NCI-H2196 (cell line): ENCODE data around the gene DSCAM.
A peak's percentile ranks its signal among the peaks of the same experiment; 100 is the strongest.

ENCODE experiments used
- DNase-seq: peaks from one replicate; lab custom pipeline; 2025; ENCODE audit not compliant: unreplicated experiment; lab: John Stamatoyannopoulos, UW

Gene DSCAM

DNA sequence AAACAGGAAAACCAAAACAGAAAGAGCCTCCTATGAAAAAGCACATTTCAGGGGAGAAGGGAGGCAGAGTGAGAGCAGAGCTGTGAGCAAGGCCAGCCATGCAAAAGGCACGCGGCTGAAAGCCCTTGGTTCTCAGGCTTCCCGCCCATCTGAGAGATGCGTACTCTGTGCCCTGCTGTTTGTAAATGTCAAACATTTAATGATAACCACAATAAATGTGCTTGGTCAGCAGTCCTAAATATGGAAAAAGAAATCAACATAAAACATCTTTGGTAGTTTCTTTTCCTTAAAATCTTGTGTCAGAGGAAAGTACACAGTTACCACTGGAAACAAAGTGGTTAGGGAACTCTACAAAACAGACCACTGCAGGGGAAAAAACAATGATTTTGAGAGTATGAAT, 283.1 kb downstream of the DSCAM start:
- DNase-seq = no peak

DNA sequence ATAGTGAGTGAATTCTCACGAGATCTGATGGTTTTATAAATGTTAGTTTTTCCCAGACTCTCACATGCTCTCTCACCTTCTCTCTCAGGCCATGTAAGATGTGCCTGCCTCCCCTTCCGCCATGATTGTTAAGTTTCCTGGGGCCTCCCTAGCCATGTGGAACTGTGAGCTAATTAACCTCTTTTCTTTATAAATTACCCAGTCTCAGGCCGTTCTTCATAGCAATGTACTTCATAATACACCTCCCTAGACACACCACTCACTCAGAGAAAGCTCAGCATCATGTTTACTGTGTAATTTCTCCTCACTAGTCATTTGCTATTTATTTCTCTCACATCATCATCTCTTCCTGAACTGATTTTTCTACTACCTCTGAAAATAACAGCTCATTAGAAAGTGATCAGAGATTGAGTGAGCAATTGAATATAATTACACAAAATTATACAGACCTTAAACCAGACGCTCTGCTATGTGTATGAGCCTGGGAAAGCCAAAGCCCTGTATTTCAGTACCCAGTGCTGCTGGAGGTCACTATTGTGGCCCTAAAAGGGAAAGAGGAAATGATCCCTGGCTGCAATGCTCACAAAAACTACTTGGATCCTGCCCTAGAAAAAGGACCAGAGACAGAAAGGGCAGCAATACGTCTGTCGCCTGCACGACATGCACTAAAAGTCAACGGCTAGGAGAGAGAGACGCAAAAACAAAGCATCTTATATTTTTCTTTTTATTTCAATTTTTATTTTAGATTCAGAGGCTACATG, 284.5 kb downstream of the DSCAM start:
- no peak for DNase-seq

DNA sequence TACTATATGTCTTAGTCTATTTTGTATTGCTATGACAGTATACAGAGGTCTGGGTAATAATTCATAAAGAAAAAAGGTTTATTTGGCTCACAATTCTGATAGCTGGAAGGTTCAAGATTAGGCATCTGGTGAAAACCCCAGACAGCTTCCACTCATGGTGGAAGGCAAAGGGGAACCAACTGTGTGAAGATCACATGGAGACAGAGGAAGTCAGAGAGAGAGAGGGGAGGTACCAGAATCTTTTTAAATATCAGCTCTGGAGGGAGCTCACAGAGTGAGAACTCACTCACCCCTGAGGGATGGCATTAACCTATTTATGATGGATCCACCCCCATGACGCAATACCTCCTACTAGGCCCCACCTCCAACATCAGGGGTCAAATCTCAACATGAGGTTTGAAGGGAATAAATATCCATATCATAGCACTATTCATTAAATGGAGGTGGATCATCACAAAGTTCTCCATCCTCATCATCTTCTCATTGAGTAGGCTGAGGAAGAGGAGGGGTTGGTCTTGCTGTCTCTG, 290.5 kb downstream of the DSCAM start:
- DNase-seq = no peak

DNA sequence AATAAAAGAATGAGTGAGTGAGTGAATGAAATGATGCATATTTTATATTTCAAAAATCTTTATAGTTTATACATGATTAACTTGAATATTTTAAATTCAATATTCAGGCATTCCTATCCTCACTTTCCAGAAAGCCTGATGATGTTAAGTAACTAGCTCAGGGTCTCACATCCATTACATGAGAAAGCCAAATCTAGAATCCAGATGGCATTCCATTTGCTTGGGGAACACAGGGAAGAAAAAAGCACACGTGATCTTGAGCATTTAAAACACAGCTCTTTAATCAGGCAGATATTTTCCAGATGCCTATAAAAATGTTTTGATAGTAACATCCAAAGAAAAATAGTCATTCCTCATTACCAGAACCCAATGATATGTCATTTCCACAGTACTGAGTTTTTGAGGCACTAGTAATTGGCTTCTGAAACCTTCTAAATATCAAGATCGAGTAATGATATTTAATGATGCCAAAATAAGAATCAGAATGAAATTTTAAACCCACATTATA, 291.9 kb downstream of the DSCAM start:
- DNase-seq = no peak

DNA sequence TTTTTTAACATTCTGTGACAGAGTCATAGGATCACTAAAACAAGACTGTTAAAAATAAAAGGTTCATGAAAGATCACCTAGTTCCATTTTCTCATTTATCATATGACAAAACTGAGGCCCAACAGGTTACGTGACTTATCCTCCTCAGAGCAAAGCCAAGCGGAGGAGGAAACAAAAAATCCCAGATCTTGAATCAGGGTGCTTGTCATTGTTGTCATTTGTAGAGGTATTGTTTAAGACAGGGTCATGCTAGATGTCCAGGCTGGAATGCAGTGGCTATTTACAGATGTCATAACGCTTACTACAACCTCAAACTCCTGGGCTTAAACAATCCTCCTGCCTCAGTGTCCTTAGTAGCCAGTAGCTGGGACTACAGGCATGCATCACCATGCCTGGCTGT, 293.2 kb downstream of the DSCAM start:
- DNase-seq = no peak

DNA sequence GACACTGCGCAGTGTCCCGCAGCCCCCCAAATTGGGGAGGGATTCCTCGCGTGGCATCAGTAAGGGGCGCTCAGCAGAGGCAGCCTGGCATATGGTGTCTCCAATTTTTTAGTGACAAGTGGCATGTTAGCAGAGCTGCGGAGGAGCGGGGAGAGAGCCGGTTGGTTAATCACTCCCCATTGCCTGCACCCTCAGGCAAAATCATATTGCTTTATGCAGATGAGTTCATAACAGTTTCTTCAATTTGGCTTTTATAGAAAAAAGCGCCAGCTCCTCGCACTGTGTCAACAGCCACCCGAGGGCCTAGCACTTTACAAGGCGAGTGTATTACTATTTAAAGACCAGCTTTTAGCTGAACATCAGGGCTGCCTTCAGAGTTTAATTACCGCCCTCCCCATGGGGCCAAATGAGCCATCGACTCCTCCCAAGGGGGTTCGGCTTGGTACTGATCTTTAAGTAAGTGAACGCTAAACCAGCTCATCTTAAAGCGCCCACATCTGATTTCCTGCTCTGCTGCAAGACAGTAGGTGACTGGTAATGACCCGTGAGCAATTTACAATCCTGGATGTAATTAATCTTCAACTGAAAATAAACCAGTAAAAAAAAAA, 298.9 kb downstream of the DSCAM start:
- no peak for DNase-seq

DNA sequence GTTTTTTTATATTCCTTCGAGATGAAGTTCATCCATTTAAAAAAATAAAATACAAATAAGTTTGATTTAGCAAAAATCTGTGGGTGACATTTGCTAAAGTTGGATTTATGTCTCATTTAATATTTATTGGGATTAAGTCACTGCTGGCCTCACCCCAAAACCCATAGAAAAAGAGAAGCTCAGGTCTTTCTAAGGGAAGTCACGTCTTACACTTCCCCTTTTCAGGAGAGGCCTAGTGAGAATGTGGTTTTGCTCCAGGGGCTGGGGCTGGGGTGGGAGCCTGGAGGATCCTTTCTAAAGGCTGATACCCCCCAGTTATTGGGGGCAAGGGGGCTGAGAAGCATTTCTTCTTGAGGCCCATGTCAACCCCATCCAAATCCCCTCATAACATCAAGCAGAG, 300.3 kb downstream of the DSCAM start:
- no peak for DNase-seq

DNA sequence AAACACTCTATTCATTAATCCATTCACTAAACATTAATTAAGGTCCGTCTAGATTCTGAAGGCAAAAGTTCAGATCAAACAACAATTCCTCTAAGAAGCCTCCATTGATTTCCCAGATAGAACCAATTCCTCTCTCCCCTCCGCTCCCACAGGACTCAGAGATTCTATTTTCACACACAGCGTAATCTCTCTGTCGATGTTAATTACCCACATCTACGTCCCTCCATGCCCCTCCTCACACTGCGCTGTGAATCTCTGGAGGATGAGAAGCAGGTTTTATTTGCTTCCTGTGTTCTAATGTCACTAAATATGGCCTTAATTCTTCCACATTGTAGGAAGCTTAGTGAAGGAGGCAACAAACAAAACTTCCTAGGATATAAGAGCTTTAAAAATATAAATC, 306.7 kb downstream of the DSCAM start:
- DNase-seq = no peak

DNA sequence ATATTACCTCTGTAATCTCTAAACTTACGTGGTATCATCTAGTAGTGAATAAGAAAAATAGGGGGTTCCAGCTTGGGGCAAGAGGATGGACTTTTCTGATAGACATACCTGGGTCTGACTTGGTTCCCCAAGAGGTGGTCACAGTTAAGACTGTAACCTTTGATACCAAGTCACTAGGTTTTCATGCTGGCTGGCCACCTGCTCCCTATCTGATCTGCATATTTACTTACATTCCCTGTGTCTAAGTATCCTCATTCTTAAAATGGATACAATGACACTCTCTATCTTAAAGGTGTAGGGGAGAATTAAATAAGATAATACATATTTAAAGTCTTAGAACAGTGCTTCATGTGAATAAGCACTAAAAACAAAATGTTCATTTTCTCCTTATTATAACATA, 312.1 kb downstream of the DSCAM start:
- no peak for DNase-seq

DNA sequence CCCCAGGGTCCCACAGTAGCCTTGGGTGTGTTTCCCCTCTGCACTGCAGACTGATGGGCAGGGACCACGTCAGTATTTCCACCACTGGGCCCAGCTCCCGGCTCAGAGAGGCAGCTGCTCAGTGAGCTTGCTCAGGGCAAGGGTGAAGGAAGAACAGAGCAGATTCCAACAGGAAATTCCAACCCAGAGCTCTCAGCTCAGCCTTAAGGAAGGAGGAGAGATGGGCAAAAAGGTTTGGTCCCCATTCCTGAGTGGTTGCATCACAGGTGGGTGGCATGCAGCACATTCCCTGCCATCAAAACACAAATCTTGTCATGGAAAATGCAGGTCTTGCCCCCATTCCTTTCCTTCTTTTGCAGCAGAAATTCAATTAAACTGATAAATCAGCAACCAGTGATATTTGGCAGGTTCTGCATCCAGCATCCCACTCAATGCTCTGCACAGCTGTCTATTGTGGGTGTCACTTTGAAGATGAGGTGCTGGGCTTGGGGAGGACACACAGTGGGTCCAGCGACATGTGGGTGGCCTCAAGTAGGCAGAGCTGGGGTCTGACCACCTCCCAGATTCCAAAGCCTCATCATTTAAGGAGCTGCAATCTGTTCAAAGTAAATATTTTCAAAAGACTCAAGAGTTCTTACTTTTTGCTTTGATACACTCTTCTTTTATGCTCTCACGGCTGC, 315.4 kb downstream of the DSCAM start:
- DNase-seq = no peak

DNA sequence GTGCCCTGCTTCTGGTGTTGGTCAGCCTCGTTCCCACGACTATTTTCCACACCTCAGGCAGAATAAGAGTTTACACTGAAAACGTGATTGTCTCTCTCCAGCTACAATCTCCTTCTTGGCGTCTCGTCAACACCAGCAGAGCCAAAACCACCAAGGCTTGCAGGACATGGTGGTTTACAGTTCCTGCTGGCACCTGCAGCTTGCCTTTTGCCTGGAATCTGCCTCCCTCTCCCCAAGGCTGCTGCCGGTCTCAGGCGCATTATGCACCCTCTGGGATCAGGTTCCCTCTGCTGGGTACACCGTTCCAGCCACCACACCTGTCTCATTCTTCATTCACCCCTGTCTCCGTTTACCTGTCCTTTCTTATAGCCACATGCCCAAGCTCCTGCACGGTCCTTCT, 315.9 kb downstream of the DSCAM start:
- DNase-seq = no peak

DNA sequence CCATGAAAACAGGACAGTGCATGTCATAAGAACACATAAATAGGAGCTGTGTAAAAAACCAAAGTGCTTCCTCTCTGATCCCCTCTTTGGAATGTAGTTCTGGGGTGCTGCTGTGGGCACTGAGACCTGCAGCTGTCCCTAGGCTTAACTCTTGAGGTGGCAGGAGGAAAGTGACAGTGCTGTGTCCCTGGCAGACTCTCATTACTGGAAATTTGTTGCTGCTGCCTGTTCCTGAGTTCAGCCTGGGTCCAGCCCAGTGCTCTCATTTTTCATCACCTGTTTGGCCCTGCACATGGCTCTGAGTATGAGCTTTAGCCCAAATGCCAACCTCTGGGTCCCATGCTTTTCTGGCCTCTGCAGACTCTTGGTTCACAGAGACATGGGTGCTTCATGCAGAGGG, 329.3 kb downstream of the DSCAM start:
- no peak for DNase-seq

DNA sequence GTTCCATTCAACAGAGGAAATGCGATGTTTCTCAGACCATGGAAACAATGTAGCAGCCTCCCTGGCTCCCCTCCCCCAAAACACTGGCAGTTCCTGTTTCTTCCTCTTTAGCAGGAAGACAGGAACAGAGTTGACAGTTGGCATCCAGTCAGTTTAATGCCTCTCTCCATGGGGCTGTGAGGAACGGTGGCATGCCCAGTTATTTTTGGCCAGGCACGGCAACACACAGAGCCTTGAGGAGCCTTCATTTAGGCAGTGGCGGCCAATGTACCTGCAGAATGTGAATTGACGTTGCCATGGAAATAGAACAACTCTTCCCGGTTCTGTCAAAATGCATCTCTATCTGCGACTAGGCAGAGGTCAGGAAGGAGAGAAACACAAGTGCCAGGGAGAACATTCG, 330.6 kb downstream of the DSCAM start:
- no peak for DNase-seq

DNA sequence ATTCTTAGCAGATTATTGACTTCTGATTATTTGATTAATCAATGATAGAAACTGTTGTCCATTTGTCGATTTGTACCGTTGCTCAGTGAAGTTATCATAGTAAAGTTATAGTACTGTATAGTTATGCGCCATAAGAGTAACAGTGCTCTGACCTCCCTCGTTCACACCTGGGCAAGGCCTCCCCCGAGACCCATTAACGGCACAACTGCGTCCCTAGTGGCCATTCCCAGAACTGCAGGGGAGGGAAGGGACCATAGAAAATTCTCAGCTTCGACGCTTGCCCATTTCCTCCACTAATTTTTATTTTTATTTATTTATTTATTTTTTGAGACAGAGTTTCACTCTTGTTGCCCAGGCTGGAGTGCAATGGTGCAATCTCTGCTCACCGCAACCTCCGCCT, 334.4 kb downstream of the DSCAM start:
- peak; percentile 19 for DNase-seq

DNA sequence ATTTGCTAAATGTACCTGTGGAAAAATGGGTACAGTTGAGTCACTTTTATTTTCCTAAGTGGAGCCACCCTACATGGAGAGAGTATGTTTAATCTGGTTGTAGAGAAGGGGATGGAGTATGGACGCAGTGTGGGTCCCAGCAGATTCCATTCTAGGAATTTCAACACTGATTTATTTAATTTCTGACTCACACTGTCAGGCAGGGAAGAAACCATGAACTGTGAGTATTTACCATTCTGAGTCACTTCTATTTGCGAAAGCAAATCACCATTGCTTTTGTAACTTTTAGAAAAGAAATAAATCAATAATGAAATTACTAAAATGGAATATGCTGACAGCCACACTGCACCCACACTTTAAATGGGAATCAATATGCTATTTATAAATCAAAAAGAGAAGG, 339.0 kb downstream of the DSCAM start:
- DNase-seq = no peak

DNA sequence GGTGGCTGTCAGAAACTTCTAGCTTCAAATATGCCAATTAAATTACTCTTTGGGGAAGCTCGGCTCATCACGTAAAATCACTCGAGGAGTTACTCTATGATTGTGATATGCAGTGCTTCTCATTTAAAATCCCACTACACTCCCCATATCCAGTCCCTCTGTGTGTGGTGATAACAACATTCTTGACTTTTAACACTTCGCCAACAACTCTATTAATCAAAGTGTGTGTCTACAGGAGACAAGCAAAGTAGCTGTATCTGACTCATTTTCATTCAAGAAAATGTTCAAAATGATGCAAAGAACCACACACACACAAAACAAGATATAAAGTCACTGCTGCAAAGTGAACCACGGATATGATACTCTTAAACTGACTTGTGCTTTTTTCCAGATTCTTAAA, 341.3 kb downstream of the DSCAM start:
- no peak for DNase-seq

DNA sequence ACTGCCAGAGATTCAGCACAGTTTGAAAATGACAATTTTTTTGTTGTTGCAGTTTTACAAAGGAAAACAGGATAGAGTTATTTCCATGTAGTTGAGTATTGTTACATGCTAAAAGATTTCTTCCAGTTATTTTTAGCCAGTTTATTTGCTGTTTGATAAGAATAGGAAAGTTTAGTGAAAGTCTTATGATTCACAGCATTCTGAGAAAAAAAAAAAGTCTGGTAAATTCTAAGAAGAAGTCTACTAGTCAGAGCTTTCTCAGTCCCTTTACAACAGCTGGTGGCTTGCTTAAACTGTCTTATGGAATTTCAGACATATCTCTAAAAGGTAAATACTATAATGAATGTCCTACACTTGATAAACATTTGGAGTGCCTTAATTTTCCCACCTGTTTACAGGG, 341.7 kb downstream of the DSCAM start:
- DNase-seq = no peak

DNA sequence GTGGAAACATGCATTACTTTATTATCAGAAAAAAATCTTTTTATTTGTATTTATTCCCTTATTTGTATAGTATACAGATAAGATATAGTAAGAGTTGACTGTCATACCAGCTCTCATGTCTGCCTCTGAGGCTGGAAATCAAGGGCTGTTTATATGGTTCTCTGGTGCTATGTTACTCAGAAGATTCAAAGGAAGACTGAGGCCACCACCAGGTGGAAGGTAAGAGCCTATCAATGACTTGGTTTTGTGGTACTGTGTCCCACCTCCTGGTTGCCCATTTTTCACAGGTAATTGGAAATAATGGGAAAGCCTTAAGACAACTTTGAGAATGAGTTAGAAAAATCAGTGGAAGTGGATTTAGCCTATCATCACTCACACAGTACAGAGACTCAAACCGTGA, 342.1 kb downstream of the DSCAM start:
- DNase-seq = no peak

DNA sequence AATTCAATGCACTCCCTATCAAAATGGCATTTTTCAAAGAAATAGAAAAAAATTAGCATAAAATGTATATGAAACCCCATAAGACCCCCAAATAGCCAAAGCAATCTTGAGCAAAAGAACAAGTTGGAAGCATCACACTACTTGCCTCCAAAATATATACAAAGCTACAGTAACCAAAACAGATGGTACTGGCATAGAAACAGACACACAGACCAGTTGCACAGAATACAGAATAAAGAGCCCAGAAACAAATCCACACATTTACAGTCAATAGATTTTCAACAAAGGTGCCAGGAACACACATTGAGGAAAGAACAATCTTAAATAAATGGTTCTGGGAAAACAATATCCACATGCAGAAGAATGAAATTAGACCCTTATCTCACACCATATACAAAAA, 350.8 kb downstream of the DSCAM start:
- DNase-seq = no peak

DNA sequence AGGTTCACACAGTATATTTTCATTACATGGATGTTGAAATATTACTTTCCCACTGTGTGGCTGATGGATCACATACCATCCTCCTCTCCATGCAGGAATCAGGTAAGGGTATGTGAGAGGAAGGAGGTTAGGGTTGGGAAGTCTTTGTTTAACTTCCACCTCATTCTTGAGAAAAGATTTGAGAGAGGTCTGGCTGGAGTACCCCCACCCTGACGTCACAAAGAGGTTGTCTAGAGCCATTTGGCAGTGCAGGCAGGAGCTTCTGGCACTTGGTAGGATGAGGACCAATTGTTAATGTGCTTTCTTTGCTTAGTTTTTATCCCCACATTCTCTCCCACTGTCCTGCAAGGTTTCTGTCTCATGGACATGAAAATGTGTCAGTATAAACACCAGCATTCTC, 356.6 kb downstream of the DSCAM start:
- DNase-seq = no peak

DNA sequence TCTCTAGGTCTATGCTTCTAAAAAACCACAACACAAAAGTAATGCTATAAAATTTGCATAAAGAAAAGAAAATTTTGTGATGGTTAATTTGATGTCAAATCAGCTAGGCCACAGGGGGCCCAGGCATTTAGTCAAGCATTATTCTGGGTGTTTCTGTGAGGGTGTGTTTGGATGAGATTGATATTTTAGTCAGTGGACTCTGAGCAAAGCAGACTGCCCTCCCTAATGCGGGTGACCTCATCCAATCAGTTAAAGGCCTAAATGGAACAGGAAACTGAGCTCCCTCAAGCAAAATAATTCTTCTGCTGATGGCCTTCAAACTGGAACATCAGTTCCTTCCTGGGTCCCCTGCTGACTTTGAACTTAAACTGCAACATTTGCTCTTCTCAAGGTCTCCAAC, 358.0 kb downstream of the DSCAM start:
- no peak for DNase-seq

DNA sequence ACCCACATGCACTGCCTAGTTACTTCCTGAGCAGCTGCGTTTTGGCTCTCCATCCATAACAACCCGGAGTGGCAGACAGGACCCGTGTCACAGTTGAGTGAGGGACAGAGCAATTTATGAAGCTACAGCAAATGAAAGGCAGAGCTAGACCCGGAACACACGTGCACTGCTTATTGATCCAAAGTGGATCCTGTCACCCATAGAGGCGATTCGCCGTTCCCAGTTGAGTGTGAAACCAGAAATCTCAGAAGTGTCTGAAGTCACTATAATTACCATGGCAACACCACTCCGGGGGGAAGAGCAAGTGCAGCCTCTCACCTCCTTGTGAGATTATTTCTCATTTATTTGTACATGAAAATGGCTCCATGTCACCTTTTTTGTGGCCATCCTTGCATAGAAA, 365.2 kb downstream of the DSCAM start:
- DNase-seq = no peak
